ENCODE data around the gene SALL4.
"Not testable (repeated sequence)": the region's sequence is repeated elsewhere in the genome, so short reads cannot be mapped to it uniquely, and the experiment has no call there.

The SALL4 gene

DNA sequence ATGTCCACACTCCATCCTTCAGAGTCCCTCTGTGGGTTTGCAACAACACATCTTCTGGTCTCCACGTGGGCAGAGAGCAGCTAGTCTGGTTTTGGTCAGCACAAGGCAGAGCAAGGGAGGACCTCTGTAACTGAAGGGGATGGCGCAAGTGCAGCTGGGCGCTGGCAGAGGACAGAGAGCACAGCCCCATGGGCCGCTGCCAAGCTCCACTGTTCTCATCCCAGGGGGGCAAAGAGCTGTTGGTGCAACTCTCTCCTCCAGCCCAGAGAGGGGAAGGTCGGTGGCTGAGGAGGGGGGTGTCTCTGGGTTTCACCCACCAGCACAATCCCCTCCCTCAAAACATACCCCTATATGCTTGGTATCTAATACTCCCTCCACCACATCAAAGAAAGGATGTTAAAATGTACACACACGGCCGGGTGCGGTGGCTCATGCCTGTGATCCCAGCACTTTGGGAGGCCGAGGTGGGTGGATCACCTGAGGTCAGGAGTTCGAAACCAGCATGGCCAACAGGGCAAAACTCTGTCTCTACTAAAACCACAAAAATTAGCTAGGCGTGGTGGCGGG is 43.3 kb downstream of the SALL4 start:
- in situ Hi-C loops (cut with HindIII; ENCODE audit: low pct_ligation_motif_present, low sequenced_read_pairs), result no loop called here
- no peak for DNase-seq
- Histone ChIP-seq H3K27ac (no peak overlapping the region), H3K27me3 (replicated peaks) (no peaks in the 10 kb centered on the region), H3K4me3 (ENCODE audit: low read depth, low read length) (no peak overlapping the region), H3K36me3 (replicated peaks) (no peaks in the 10 kb centered on the region)
- TF ChIP-seq, protein P1, sequence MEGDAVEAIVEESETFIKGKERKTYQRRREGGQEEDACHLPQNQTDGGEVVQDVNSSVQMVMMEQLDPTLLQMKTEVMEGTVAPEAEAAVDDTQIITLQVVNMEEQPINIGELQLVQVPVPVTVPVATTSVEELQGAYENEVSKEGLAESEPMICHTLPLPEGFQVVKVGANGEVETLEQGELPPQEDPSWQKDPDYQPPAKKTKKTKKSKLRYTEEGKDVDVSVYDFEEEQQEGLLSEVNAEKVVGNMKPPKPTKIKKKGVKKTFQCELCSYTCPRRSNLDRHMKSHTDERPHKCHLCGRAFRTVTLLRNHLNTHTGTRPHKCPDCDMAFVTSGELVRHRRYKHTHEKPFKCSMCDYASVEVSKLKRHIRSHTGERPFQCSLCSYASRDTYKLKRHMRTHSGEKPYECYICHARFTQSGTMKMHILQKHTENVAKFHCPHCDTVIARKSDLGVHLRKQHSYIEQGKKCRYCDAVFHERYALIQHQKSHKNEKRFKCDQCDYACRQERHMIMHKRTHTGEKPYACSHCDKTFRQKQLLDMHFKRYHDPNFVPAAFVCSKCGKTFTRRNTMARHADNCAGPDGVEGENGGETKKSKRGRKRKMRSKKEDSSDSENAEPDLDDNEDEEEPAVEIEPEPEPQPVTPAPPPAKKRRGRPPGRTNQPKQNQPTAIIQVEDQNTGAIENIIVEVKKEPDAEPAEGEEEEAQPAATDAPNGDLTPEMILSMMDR (IDR thresholded peaks at IDR 0.05; ENCODE audit: low read depth, low read length, missing control alignments), result no peak

- in situ Hi-C loops (cut with HindIII; ENCODE audit: low pct_ligation_motif_present, low sequenced_read_pairs), result no loop called here
- TF ChIP-seq, protein P1 (IDR thresholded peaks at IDR 0.05; ENCODE audit: low read depth, low read length, missing control alignments), result no peak
- no peak for DNase-seq
Observed at GRCh38 chr20:51757226-51757625, 45.1 kb downstream of the SALL4 start.

DNA sequence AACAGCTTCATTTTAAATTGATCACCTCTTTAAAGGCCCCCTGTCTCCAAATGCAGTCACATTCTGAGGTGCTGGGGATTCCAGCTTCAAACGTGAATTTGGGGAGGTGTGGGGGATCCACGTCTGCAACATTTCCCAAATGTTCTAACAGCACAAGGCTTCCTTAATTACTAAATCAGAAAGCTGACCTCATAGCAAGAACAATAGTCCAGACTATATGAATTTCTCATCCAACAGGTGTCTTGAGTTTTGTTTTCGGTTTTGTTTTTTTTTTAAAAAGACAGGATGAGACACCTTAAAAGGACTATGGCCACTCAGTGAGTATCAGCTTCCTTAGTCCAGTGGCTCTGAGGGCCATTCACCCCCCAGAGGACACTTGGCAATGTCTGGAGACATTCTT is 45.7 kb downstream of the SALL4 start:
- no peak for DNase-seq
- H3K36me3 ChIP-seq (replicated peaks), result no peaks in the 10 kb centered on the region
- TF ChIP-seq, protein P1 (IDR thresholded peaks at IDR 0.05; ENCODE audit: low read depth, low read length, missing control alignments), result no peak
- no peak overlapping the region for H3K27ac ChIP-seq
- in situ Hi-C loops (cut with HindIII; ENCODE audit: low pct_ligation_motif_present, low sequenced_read_pairs), result no loop called here
- H3K4me3 ChIP-seq (ENCODE audit: low read depth, low read length), result no peak overlapping the region
- no peaks in the 10 kb centered on the region for H3K27me3 ChIP-seq (replicated peaks)

More at GRCh38 chr20:51757226-51757625, 45.1 kb downstream of the SALL4 start:
- Histone ChIP-seq H3K36me3 (replicated peaks) (no peaks in the 10 kb centered on the region), H3K27me3 (replicated peaks) (no peaks in the 10 kb centered on the region), H3K4me3 (ENCODE audit: low read depth, low read length) (no peak overlapping the region), H3K27ac (no peak overlapping the region)

DNA sequence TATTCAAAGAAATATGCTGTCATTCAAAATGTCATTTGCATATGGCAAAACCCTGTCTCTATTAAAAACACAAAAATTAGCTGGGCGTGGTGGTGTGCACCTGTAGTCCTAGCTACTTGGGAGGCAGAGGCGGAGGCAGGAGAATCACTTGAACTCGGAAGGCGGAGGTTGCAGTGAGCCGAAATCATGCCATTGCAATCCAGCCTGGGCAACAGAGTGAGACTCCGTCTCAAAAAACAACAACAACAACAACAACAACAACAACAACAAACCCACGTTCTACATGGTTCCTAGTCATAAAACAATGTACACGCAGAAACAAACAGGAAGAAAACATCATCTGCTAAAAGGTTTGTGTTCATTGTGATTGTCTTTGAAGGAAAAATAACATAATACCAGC is 49.1 kb downstream of the SALL4 start:
- in situ Hi-C loops (cut with HindIII; ENCODE audit: low pct_ligation_motif_present, low sequenced_read_pairs); H3K36me3 ChIP-seq (replicated peaks); H3K27me3 ChIP-seq (replicated peaks); H3K4me3 ChIP-seq (ENCODE audit: low read depth, low read length); H3K27ac ChIP-seq; DNase-seq: not testable (repeated sequence)

DNA sequence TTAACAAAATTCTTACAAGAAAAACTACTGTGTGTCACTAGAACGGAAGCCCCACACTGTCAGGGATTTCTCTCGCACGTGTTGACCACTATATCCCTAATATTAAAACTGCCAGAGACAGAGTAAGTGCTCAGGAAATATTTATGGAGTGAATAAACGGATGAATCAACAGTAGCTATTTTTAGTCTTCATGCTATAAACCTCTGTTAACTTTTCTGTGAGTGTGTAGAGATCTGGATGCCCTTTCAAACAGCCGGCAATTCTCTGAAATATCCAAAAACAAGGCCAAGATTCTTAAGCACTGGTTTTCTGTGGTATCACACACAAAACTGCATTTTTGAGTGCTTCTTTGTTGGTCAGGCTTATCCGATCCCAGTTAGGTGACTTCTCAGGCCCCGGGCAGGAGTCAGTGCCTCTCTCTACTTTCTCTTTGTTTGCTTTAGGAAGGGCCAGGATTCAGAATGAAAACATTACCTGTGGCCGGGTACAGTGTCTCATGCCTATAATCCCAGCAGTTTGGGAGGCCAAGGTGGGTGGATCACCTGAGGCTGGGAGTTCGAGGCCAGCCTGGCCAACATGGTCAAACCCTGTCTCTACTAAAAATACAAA is 49.9 kb downstream of the SALL4 start:
- H3K27ac ChIP-seq, result peak overlapping the region; percentile 72
- TF ChIP-seq, protein P1 (IDR thresholded peaks at IDR 0.05; ENCODE audit: low read depth, low read length, missing control alignments), result no peak
- H3K4me3 ChIP-seq (ENCODE audit: low read depth, low read length), result peak overlapping the region; percentile 20

DNA sequence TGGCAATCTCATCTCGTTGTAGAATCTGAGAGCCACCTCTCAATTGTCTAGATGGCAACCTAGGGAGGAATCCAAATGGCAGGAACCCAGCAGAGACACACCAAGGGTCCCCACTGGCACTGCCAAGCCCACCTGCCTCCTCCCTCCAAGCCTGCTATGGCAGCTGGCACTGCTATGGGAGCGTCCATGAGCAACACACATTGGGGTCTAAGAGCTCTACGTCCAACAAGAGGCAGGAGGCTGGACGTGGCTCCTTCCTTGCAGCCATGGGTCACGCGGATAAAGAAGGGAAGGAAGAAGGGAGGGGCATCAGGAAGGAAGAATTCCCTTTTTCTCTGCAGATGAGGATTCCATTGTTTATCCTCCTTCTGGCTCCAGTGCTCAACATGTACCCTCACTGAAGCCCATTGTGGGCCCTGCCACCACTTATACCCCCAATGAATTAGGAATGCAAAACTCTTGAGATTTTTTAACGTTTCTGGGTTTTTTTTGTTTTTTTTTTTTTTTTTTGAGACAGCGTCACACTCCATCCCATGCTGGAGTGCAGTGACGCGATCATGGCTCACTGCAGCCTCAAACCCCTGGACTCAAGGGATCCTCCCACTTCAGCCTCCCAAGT is 51.4 kb downstream of the SALL4 start:
- Histone ChIP-seq H3K27me3 (replicated peaks) (no peaks in the 10 kb centered on the region), H3K36me3 (replicated peaks) (no peaks in the 10 kb centered on the region), H3K4me3 (ENCODE audit: low read depth, low read length) (no peak overlapping the region), H3K27ac (peak overlapping the region; percentile 70)
- in situ Hi-C loops (cut with HindIII; ENCODE audit: low pct_ligation_motif_present, low sequenced_read_pairs), result no loop called here
- no peak for DNase-seq
- TF ChIP-seq, protein P1 (IDR thresholded peaks at IDR 0.05; ENCODE audit: low read depth, low read length, missing control alignments), result no peak

More for the DNA sequence above, 49.9 kb downstream of the SALL4 start:
- no peaks in the 10 kb centered on the region for H3K27me3 ChIP-seq (replicated peaks)
- DNase-seq, result peak; percentile 55
- in situ Hi-C loops (cut with HindIII; ENCODE audit: low pct_ligation_motif_present, low sequenced_read_pairs), result no loop called here
- no peaks in the 10 kb centered on the region for H3K36me3 ChIP-seq (replicated peaks)

Measured in brain microvascular endothelial cell (primary cell).